HepG2 (cell line): ENCODE data around the gene CCL17. TPM values are rescaled to one million over a fixed set of nuclear protein-coding genes. Genes with fewer than 3 reads are reported as not detected.

Experiments
- HHEX ChIP-seq: IDR thresholded peaks from 2 replicates; pipeline ENCODE4 v1.6.1; 2016; ENCODE audit warnings: control low read depth
- LCORL ChIP-seq, 2 experiments: fragments of 450-650 bp in 1 of 2; sonication (generic) in 1 of 2; formaldehyde crosslinking in 1 of 2; IDR thresholded peaks; 2 replicates each; pipeline versions ENCODE4 v1.5.0 to v1.6.1; 2017 to 2020; ENCODE audit warnings: antibody characterized with exemption in 1 of 2, missing genetic modification reagents in 1 of 2
- PITX1 ChIP-seq: sonication (generic); formaldehyde crosslinking; IDR thresholded peaks from 2 replicates; pipeline ENCODE4 v1.5.1; 2020; ENCODE audit warnings: mild to moderate bottlenecking, missing genetic modification reagents
- SALL2 ChIP-seq: sonication (generic); formaldehyde crosslinking; IDR thresholded peaks from 2 replicates; pipeline ENCODE4 v1.8.1; 2023; ENCODE audit warnings: mild to moderate bottlenecking, missing genetic modification reagents, inconsistent platforms
- TBX2 ChIP-seq: sonication (generic); formaldehyde crosslinking; IDR thresholded peaks from 2 replicates; pipeline ENCODE4 v1.5.0; 2020; ENCODE audit warnings: missing genetic modification reagents, mild to moderate bottlenecking, borderline replicate concordance
- ZNF558 ChIP-seq: sonication (generic); formaldehyde crosslinking; IDR thresholded peaks from 2 replicates; pipeline ENCODE4 v1.9.0; 2022; ENCODE audit warnings: mild to moderate bottlenecking, missing genetic modification reagents, borderline replicate concordance
- polyA plus RNA-seq, 8 experiments: library from polyadenylated mRNA; depleted of rRNA in 3 of 8; stranded (reverse) in 7 of 8; unstranded in 1 of 8; fragments of >200 nt; fragmentation: Illumina TruSeq in 4 of 8; extraction: Trizol in 4 of 8; gene quantifications; 2 replicates each; pipeline versions ENCODE4 v1.2.1 to v1.2.3, GENCODE V29; 2011 to 2016; ENCODE audit warnings: low read depth in 4 of 8, missing spikeins in 1 of 8, mixed read lengths in 1 of 8; ENCODE audit not compliant: insufficient read depth in 1 of 8
- total RNA-seq, 5 experiments: library from RNA; depleted of rRNA; stranded (reverse); fragments of >200 nt; fragmentation: Illumina TruSeq; extraction: Trizol; gene quantifications; 2 replicates each; pipeline ENCODE4 v1.2.3, GENCODE V29; 2016; ENCODE audit warnings: low read depth in 1 of 5
- TF ChIP-seq, protein P1 (sequence below): sonication (generic); formaldehyde crosslinking; conservative IDR thresholded peaks from 2 replicates; pipeline ENCODE4 v1.5.0; 2020; ENCODE audit warnings: missing genetic modification reagents
- TF ChIP-seq, protein P2 (sequence below): sonication (generic); formaldehyde crosslinking; IDR thresholded peaks from 2 replicates; pipeline ENCODE4 v1.4.0; 2020; ENCODE audit warnings: missing genetic modification reagents
- TF ChIP-seq, protein P3 (sequence below), 2 experiments: sonication (generic) in 1 of 2; formaldehyde crosslinking in 1 of 2; IDR thresholded peaks; 2 replicates each; pipeline versions ENCODE4 v1.4.0 to v1.6.1; 2016 to 2020; ENCODE audit warnings: borderline replicate concordance in 1 of 2, low read depth in 1 of 2, mild to moderate bottlenecking in 1 of 2, missing genetic modification reagents in 1 of 2
- TF ChIP-seq, protein P4 (sequence below): sonication (generic); formaldehyde crosslinking; IDR thresholded peaks from 2 replicates; pipeline ENCODE4 v1.8.0; 2022; ENCODE audit warnings: mild to moderate bottlenecking, missing genetic modification reagents; ENCODE audit not compliant: insufficient replicate concordance

Gene CCL17
- total and polyA plus RNA-seq, 2 of the 13 experiments (the other 11 are each of a cell fraction or from before 2014, with no cell fraction given) = not detected

DNA sequence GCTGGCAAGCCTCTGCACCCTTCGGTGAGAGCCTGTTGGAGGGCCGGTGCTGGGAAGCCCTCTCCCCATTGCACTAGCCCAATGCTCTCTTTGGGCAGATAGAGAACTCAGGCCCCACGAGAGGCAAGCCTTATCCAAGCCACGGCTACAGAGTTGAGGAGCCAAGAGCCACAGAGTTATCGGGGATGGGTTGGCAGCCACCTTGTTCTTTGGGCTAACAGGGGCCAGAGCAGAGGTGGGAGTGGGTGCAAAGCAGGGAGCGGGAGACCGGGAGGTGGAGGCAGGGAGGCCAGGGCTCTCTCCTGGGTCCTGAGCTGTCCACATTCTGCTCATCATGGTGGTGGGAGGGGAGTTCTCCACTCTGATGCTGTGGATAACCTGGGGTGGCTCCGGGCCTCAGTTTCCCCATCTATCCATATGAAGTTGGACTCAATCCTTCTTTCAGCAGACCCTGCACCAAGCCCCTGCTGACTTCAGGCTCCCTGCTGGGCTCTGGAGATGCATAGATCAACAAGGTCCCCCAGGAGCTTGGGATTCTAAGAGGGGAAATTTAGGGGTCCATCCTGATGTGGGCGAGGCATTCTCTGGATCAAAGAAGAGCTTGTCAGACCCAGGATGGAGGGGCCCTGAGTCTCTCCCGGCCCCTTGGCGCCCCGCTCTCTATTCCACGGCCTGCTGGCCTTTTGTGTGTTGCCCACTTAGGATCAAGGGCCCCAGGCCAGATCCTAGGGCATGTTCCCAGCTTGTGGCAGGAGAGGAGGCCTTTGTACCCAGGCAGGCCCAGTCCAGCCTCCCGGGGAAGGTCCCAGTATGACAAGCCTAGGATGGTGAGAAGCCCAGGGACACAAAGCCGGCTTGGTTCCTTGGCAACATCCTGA lies 32.8 kb upstream of the CCL17 start (continued):
- TF ChIP-seq SALL2 (CRISPR knock-in tag) (no peak), HHEX (CRISPR knock-in tag) (0 out of 2 replicates have a peak, but pooled peaks have one; percentile 16), TBX2 (CRISPR knock-in tag) (no peak), ZNF558 (peak; percentile 25; the same call in 1 of the 2 replicates), LCORL (IDR thresholded peaks at IDR 0.05) (no peak), LCORL (CRISPR knock-in tag; IDR thresholded peaks at IDR 0.05) (no peak; the same call in 1 of the 2 replicates), PITX1 (0 out of 2 replicates have a peak, but pooled peaks have one; percentile 21)
- TF ChIP-seq, protein P1, sequence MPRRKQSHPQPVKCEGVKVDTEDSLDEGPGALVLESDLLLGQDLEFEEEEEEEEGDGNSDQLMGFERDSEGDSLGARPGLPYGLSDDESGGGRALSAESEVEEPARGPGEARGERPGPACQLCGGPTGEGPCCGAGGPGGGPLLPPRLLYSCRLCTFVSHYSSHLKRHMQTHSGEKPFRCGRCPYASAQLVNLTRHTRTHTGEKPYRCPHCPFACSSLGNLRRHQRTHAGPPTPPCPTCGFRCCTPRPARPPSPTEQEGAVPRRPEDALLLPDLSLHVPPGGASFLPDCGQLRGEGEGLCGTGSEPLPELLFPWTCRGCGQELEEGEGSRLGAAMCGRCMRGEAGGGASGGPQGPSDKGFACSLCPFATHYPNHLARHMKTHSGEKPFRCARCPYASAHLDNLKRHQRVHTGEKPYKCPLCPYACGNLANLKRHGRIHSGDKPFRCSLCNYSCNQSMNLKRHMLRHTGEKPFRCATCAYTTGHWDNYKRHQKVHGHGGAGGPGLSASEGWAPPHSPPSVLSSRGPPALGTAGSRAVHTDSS (CRISPR knock-in tag) = no peak
- TF ChIP-seq, protein P2, sequence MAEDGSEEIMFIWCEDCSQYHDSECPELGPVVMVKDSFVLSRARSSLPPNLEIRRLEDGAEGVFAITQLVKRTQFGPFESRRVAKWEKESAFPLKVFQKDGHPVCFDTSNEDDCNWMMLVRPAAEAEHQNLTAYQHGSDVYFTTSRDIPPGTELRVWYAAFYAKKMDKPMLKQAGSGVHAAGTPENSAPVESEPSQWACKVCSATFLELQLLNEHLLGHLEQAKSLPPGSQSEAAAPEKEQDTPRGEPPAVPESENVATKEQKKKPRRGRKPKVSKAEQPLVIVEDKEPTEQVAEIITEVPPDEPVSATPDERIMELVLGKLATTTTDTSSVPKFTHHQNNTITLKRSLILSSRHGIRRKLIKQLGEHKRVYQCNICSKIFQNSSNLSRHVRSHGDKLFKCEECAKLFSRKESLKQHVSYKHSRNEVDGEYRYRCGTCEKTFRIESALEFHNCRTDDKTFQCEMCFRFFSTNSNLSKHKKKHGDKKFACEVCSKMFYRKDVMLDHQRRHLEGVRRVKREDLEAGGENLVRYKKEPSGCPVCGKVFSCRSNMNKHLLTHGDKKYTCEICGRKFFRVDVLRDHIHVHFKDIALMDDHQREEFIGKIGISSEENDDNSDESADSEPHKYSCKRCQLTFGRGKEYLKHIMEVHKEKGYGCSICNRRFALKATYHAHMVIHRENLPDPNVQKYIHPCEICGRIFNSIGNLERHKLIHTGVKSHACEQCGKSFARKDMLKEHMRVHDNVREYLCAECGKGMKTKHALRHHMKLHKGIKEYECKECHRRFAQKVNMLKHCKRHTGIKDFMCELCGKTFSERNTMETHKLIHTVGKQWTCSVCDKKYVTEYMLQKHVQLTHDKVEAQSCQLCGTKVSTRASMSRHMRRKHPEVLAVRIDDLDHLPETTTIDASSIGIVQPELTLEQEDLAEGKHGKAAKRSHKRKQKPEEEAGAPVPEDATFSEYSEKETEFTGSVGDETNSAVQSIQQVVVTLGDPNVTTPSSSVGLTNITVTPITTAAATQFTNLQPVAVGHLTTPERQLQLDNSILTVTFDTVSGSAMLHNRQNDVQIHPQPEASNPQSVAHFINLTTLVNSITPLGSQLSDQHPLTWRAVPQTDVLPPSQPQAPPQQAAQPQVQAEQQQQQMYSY (CRISPR knock-in tag) = 0 out of 2 replicates have a peak, but pooled peaks have one; percentile 5
- TF ChIP-seq, protein P3, sequence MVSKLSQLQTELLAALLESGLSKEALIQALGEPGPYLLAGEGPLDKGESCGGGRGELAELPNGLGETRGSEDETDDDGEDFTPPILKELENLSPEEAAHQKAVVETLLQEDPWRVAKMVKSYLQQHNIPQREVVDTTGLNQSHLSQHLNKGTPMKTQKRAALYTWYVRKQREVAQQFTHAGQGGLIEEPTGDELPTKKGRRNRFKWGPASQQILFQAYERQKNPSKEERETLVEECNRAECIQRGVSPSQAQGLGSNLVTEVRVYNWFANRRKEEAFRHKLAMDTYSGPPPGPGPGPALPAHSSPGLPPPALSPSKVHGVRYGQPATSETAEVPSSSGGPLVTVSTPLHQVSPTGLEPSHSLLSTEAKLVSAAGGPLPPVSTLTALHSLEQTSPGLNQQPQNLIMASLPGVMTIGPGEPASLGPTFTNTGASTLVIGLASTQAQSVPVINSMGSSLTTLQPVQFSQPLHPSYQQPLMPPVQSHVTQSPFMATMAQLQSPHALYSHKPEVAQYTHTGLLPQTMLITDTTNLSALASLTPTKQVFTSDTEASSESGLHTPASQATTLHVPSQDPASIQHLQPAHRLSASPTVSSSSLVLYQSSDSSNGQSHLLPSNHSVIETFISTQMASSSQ (IDR thresholded peaks at IDR 0.05; ENCODE audit: low read depth) = no peak
- TF ChIP-seq, protein P3 (CRISPR knock-in tag; IDR thresholded peaks at IDR 0.05; ENCODE audit: borderline replicate concordance) = no peak
- TF ChIP-seq, protein P4, sequence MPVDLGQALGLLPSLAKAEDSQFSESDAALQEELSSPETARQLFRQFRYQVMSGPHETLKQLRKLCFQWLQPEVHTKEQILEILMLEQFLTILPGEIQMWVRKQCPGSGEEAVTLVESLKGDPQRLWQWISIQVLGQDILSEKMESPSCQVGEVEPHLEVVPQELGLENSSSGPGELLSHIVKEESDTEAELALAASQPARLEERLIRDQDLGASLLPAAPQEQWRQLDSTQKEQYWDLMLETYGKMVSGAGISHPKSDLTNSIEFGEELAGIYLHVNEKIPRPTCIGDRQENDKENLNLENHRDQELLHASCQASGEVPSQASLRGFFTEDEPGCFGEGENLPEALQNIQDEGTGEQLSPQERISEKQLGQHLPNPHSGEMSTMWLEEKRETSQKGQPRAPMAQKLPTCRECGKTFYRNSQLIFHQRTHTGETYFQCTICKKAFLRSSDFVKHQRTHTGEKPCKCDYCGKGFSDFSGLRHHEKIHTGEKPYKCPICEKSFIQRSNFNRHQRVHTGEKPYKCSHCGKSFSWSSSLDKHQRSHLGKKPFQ (CRISPR knock-in tag) = no peak
